HCT116 (cell line): ENCODE measurements around the gene MCM8.

Source experiments
- CTCF ChIP-seq, 3 experiments: fragments of 200-600 bp in 1 of 3; sonication (generic) in 1 of 3; IDR thresholded peaks in 2 of 3; conservative IDR thresholded peaks in 1 of 3; 2 replicates each; pipeline ENCODE4 v1.5.1; 2012 to 2017; ENCODE audit warnings: low read depth in 2 of 3, low read length in 2 of 3, antibody characterized with exemption in 1 of 3, borderline replicate concordance in 1 of 3, control low read depth in 1 of 3, mild to moderate bottlenecking in 1 of 3, mixed read lengths in 1 of 3, mixed run types in 1 of 3, moderate library complexity in 1 of 3; ENCODE audit not compliant: insufficient read depth in 1 of 3
- EZH2phosphoT487 ChIP-seq: fragments of 200-600 bp; IDR thresholded peaks from 2 replicates; pipeline ENCODE4 v1.6.1; 2018; ENCODE audit warnings: antibody characterized with exemption, borderline replicate concordance
- REST ChIP-seq: IDR thresholded peaks from 2 replicates; pipeline ENCODE4 v1.6.1; 2012; ENCODE audit warnings: low read depth
- YY1 ChIP-seq: IDR thresholded peaks from 2 replicates; pipeline ENCODE4 v1.6.1; 2011; ENCODE audit warnings: low read length, low read depth, moderate library complexity, mild to moderate bottlenecking; ENCODE audit not compliant: insufficient replicate concordance; ENCODE audit errors: extremely low read depth

GRCh38 chr20:6039766-6040165, 89.3 kb downstream of the MCM8 start:
- TF ChIP-seq EZH2phosphoT487: no peak
- no peak for TF ChIP-seq CTCF (IDR thresholded peaks at IDR 0.05 in 2 of 3, conservative IDR thresholded peaks at IDR 0.05 in 1 of 3; ENCODE audit: borderline replicate concordance in 1 of 3, insufficient read depth in 1 of 3, low read depth in 2 of 3, low read length in 2 of 3)
- TF ChIP-seq REST: no peak
- TF ChIP-seq YY1: no peak
